ENCODE measurements around the gene SH3TC1. TPM values are rescaled to one million over a fixed set of nuclear protein-coding genes. Genes with fewer than 3 reads are reported as not detected.

The SH3TC1 gene
- total RNA-seq, 4 donors from 2014 or later = 9.6 to 12.9 (median 12.6) TPM

DNA sequence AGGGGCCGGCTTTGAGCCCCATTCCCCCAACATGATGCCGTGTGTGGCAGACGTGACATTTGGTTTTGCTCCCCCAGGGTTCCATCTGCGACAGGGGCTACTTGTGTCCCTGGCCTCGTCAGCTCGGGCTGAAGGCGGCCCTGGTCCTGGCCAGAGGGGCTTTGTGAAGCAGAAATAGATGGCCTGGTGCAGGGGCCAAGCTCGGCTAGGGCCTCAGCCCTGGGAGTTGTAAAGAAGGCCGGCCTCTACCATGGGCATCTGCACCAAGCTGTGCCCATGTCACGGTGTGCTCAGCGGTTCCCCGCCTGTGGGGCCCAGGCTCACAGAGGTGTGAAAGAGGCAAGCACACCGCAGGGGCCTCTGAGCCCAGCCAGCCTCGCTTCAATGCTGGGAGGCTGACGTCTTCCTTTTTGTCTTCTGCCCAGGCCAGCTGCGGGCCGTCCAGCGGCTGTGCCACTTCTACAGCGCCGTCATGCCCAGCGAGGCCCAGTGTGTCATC is 32.5 kb downstream of the SH3TC1 start:
- no peak overlapping the region for H3K27ac ChIP-seq
- no peaks in the 10 kb centered on the region for H3K27me3 ChIP-seq
- peaks cover 0 to 39% of the 10 kb centered on the region in 2 donors for H3K36me3 ChIP-seq
- WGBS, 2 donors (ENCODE audit: low coverage in 1 of 2) = no CpG with 5 or more reads among the region's 21 CpGs
- peaks cover 0 to 17% (median 10%) of the 10 kb centered on the region in 3 donors for H3K4me1 ChIP-seq
- H3K4me3 ChIP-seq = no peak overlapping the region
- TF ChIP-seq, protein P1, sequence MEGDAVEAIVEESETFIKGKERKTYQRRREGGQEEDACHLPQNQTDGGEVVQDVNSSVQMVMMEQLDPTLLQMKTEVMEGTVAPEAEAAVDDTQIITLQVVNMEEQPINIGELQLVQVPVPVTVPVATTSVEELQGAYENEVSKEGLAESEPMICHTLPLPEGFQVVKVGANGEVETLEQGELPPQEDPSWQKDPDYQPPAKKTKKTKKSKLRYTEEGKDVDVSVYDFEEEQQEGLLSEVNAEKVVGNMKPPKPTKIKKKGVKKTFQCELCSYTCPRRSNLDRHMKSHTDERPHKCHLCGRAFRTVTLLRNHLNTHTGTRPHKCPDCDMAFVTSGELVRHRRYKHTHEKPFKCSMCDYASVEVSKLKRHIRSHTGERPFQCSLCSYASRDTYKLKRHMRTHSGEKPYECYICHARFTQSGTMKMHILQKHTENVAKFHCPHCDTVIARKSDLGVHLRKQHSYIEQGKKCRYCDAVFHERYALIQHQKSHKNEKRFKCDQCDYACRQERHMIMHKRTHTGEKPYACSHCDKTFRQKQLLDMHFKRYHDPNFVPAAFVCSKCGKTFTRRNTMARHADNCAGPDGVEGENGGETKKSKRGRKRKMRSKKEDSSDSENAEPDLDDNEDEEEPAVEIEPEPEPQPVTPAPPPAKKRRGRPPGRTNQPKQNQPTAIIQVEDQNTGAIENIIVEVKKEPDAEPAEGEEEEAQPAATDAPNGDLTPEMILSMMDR (IDR thresholded peaks at IDR 0.05) = no peak
- TF ChIP-seq EP300 (IDR thresholded peaks at IDR 0.05) (no peak), POLR2AphosphoS5 (IDR thresholded peaks at IDR 0.05) (no peak), POLR2A (IDR thresholded peaks at IDR 0.05) (no peak)
- H3K9me3 ChIP-seq = no peaks in the 10 kb centered on the region
- ATAC-seq = no peak

DNA sequence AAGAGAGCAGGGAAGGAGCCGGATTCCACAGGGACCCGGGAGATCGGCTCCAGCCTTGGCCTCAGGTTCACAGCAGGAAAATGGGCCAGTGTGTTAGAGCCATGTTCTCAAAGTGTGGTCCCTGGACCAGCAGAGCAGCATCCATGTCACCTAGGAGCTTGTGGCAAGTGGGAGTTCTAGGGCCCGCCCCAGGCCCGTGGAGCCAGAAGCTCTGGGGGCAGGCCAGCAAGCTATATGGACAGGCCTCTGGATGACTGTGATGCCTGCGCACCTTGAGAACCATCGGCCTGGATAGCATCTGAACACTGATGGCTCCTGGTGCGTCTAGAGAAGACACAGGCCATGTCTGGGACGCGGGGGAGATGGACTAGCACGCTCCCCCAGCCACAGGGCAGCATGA is 33.7 kb downstream of the SH3TC1 start:
- Histone ChIP-seq H3K27me3 (no peaks in the 10 kb centered on the region), H3K27ac (no peak overlapping the region), H3K36me3 (peaks cover 0 to 38% of the 10 kb centered on the region in 2 donors), H3K4me3 (no peak overlapping the region), H3K4me1 (peaks cover 0 to 14% (median 10%) of the 10 kb centered on the region in 3 donors), H3K9me3 (no peaks in the 10 kb centered on the region)
- no peak for ATAC-seq
- TF ChIP-seq POLR2AphosphoS5 (IDR thresholded peaks at IDR 0.05) (no peak), POLR2A (IDR thresholded peaks at IDR 0.05) (no peak), EP300 (IDR thresholded peaks at IDR 0.05) (no peak)
- TF ChIP-seq, protein P1 (IDR thresholded peaks at IDR 0.05) = no peak
- WGBS, 2 donors (ENCODE audit: low coverage in 1 of 2) = 100% methylated on average over 1 to 5 of the region's 11 CpGs

DNA sequence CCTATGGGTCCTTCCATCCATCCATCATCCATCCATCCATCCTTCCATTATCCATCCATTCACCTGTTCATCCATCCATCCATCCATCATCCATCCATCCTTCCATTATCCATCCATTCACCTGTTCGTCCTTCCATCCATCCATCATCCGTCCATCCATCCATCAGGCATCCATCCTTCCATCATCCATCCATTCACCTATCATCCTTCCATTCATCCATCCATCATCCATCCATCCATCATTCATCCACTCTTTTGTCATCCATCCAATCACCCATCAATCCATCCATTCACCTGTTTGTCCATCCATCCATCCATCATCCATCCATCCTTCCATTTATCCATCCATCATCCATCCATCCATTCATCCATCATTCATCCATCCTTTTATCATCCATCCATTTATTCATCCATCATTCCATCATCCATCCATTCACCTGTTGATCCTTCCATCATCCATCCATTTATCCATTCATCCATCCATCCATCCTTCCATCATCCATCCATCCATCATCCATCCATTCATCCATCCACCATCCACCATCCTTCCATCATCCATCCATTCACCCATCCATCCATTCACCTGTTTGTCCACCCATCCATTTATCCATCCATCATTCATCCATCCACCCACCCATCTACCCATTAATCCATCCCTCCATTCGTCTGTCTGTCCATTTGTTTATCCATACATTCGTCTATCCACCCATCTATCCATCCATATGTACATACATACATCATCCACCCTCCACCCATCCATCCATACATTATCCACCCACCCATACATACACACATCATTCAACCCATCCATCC is 34.8 kb downstream of the SH3TC1 start:
- Histone ChIP-seq H3K4me1 (peaks cover 0 to 2% (median 0%) of the 10 kb centered on the region in 3 donors), H3K36me3 (peaks cover 0 to 36% of the 10 kb centered on the region in 2 donors), H3K4me3 (no peak overlapping the region), H3K27me3 (no peaks in the 10 kb centered on the region), H3K9me3 (no peaks in the 10 kb centered on the region), H3K27ac (no peak overlapping the region)
- WGBS, 2 donors (ENCODE audit: low coverage in 1 of 2) = 91 to 92% methylated on average over 4 of the region's 4 CpGs
- no peak for ATAC-seq
- no peak for TF ChIP-seq POLR2AphosphoS5 (IDR thresholded peaks at IDR 0.05)
- TF ChIP-seq, protein P1 (IDR thresholded peaks at IDR 0.05) = no peak
- TF ChIP-seq POLR2A (IDR thresholded peaks at IDR 0.05) = no peak
- TF ChIP-seq EP300 (IDR thresholded peaks at IDR 0.05) = no peak

DNA sequence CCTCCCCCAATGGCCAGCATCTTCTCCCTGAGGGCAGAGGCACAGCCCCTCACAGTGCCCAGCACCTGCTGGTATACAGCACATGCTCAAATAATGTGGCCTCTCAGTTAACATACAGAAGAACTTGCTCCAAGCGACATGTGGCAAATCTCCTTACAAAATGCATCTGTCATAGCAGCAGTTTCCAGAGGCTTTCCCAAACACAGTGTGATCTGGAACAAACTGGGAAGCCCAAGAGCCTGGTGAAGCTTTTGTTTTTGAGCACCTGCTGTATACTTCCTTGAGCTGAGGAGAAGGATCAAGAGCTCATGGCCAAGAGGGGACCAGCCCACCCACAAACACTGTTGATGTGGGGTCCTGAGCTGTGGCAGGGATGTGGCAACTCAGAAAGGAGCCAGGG is 35.6 kb downstream of the SH3TC1 start:
- no peak for TF ChIP-seq EP300 (IDR thresholded peaks at IDR 0.05)
- TF ChIP-seq POLR2A (IDR thresholded peaks at IDR 0.05) = no peak
- TF ChIP-seq, protein P1 (IDR thresholded peaks at IDR 0.05) = no peak
- TF ChIP-seq POLR2AphosphoS5 (IDR thresholded peaks at IDR 0.05) = no peak
- Histone ChIP-seq H3K36me3 (peaks cover 0 to 36% of the 10 kb centered on the region in 2 donors), H3K4me3 (no peak overlapping the region), H3K4me1 (no peaks in the 10 kb centered on the region), H3K27ac (no peak overlapping the region), H3K27me3 (no peaks in the 10 kb centered on the region), H3K9me3 (no peaks in the 10 kb centered on the region)
- no peak for ATAC-seq
- whole genome bisulfite sequencing, 2 donors (ENCODE audit: low coverage in 1 of 2) = 100% methylated on average over 1 of the region's 1 CpG; no CpG with 5 or more reads in 1 of the 2 donors

DNA sequence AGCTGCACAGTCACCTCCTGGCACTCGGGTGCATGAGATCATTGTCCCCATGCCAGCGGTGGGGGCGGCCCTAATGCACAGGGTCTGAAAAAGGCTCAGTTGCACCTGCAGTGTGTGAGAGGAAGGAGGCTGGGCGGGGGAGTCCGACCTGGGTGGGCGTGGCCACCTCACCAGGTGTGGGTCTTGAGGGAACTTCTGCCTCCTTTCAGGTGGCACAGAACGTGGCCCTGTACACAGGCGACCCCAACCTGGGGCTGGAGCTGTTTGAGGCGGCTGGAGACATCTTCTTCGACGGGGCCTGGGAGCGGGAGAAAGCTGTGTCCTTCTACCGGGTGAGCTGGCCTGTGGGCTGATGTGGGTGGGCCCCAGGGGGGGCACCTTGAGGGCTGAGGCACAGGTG is 36.1 kb downstream of the SH3TC1 start:
- Histone ChIP-seq H3K4me3 (no peak overlapping the region), H3K4me1 (no peaks in the 10 kb centered on the region), H3K27ac (no peak overlapping the region), H3K27me3 (no peaks in the 10 kb centered on the region), H3K9me3 (no peaks in the 10 kb centered on the region), H3K36me3 (peaks cover 0 to 36% of the 10 kb centered on the region in 2 donors)
- no peak for ATAC-seq
- no peak for TF ChIP-seq POLR2A (IDR thresholded peaks at IDR 0.05)
- no peak for TF ChIP-seq EP300 (IDR thresholded peaks at IDR 0.05)
- TF ChIP-seq, protein P1 (IDR thresholded peaks at IDR 0.05) = no peak
- no peak for TF ChIP-seq POLR2AphosphoS5 (IDR thresholded peaks at IDR 0.05)
- 60 to 100% methylated on average over 1 to 3 of the region's 13 CpGs for WGBS, 2 donors (ENCODE audit: low coverage in 1 of 2)

Measured in gastroesophageal sphincter (tissue), 4 donors.